GM19099 (cell line): ENCODE data around the gene ISM2.

Source experiments
- POLR2A ChIP-seq: IDR thresholded peaks from 3 replicates; pipeline ENCODE4 v1.6.1; 2011; ENCODE audit warnings: low read depth; ENCODE audit not compliant: insufficient read length; ENCODE audit errors: extremely low read depth

Gene ISM2

GRCh38 chr14:77455966-77456640, 42.5 kb downstream of the ISM2 start:
- no peak for TF ChIP-seq POLR2A

- no peak for TF ChIP-seq POLR2A
These were observed 56.4 kb downstream of the ISM2 start for GRCh38 chr14:77442196-77442595.

- no peak for TF ChIP-seq POLR2A
These were observed 58.8 kb downstream of the ISM2 start for GRCh38 chr14:77439861-77440260.

GRCh38 chr14:77438596-77438995, 60.0 kb downstream of the ISM2 start:
- no peak for TF ChIP-seq POLR2A

GRCh38 chr14:77436042-77436441, 62.6 kb downstream of the ISM2 start:
- TF ChIP-seq POLR2A, result no peak

GRCh38 chr14:77426396-77426795, 72.2 kb downstream of the ISM2 start:
- TF ChIP-seq POLR2A, result no peak

- no peak for TF ChIP-seq POLR2A
These were observed 73.8 kb downstream of the ISM2 start for GRCh38 chr14:77424862-77425261.
